Measurements from ENCODE around the gene WDR59. TPM values are rescaled to one million over a fixed set of nuclear protein-coding genes. Genes with fewer than 3 reads are reported as not detected.
"Not testable (repeated sequence)": the region's sequence is repeated elsewhere in the genome, so short reads cannot be mapped to it uniquely, and the experiment has no call there.

The WDR59 gene
- total RNA-seq, 2 donors from 2014 or later: 12.5 to 18.0 TPM

- Histone ChIP-seq H3K4me3 (no peak overlapping the region), H3K4me1 (no peaks in the 10 kb centered on the region), H3K9me3 (no peaks in the 10 kb centered on the region), H3K27ac (no peak overlapping the region), H3K36me3 (no peaks in the 10 kb centered on the region), H3K27me3 (no peaks in the 10 kb centered on the region)
- DNase-seq (ENCODE audit: low spot score): no peak
- TF ChIP-seq CTCF (IDR thresholded peaks at IDR 0.05): no peak
Observed at GRCh38 chr16:74844041-74844980, 140.6 kb downstream of the WDR59 start.

DNA sequence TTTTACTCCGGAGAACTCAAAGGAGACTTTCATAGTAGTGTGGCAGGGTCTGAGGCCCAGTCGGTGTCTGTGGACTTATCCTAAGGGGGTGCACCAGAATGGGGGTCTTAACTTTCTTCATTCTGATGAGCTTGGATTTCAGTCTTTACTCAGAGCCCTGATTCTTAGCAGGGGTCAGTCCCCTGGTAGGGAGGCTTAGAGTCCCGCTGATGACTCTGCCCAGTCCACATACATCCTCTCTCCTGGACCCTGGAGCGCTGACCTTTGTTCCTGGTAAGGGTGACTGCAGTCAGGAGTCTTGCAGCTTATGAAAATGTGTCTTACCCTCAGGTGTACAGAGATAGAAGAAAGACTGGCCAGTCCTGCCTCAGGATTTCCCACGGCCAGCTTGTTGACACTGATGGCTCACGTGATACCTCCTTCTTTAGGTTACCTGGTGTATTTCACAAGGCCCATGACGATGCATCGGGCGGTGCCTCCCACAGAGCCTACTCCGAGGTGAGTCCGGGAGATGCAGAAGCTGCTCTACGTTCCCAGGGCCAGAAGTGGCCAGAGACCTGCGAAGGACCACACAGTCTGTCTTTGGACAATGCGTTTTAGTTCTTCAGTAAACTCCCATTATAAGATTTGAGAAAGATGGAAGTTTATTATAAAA lies 141.4 kb downstream of the WDR59 start:
- H3K9me3 ChIP-seq; H3K27me3 ChIP-seq; H3K4me3 ChIP-seq; H3K27ac ChIP-seq; H3K36me3 ChIP-seq; H3K4me1 ChIP-seq; DNase-seq (ENCODE audit: low spot score): not testable (repeated sequence)

DNA sequence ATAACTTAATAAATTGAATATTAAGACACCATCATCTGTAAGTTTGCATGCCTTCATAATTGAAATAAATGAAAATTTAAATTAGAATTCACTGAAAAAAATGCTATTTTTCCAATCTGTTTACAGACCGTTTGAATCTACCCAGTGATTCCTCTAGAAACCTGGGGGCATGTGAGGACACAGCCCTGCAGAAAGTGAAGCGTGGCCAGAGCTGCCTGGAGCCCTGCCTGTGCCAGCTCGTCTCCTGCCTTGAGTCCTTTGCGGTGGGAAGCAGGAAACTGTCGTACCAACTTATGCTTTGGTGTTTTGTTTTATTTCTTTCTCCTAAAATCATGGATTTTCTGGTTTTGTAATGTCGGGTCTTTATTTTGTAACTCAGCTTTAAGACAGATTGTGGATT lies 142.5 kb downstream of the WDR59 start:
- Histone ChIP-seq H3K27ac (no peak overlapping the region), H3K9me3 (no peaks in the 10 kb centered on the region), H3K36me3 (no peaks in the 10 kb centered on the region), H3K4me3 (no peak overlapping the region), H3K4me1 (no peaks in the 10 kb centered on the region), H3K27me3 (no peaks in the 10 kb centered on the region)
- no peak for DNase-seq (ENCODE audit: low spot score)
- no peak for TF ChIP-seq CTCF (IDR thresholded peaks at IDR 0.05)

GRCh38 chr16:74841904-74842303 lies 143.0 kb downstream of the WDR59 start:
- DNase-seq (ENCODE audit: low spot score): no peak
- H3K27me3 ChIP-seq: no peaks in the 10 kb centered on the region

DNA sequence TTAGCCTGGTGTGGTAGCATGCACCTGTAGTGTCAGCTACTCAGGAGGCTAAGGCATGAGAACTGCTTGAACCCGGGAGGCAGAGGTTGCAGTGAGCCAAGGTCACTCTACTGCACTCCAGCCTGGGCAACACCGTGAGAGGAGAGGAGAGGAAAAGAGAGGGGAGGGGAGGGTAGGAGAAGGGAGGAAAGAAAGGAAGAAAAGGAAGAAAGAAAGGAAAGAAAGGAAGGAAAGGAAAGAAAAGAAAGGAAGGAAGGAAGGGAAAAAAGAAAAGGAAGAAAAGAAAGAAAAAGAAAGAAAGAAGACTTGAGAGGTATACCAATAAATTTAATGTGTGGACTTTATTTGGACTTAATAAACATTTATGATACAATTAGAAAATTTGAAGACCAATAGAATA lies 143.5 kb downstream of the WDR59 start:
- DNase-seq (ENCODE audit: low spot score): no peak
- H3K27ac ChIP-seq: no peak overlapping the region
- H3K4me3 ChIP-seq: no peak overlapping the region
- no peak for TF ChIP-seq CTCF (IDR thresholded peaks at IDR 0.05)
- no peaks in the 10 kb centered on the region for H3K27me3 ChIP-seq
- H3K9me3 ChIP-seq: no peaks in the 10 kb centered on the region
- no peaks in the 10 kb centered on the region for H3K36me3 ChIP-seq
- no peaks in the 10 kb centered on the region for H3K4me1 ChIP-seq

More at GRCh38 chr16:74841904-74842303, 143.0 kb downstream of the WDR59 start:
- Histone ChIP-seq H3K27ac (no peak overlapping the region), H3K9me3 (no peaks in the 10 kb centered on the region), H3K36me3 (no peaks in the 10 kb centered on the region), H3K4me3 (no peak overlapping the region), H3K4me1 (no peaks in the 10 kb centered on the region)
- TF ChIP-seq CTCF (IDR thresholded peaks at IDR 0.05): no peak

- TF ChIP-seq CTCF (IDR thresholded peaks at IDR 0.05): no peak
- H3K4me1 ChIP-seq: no peaks in the 10 kb centered on the region
- no peaks in the 10 kb centered on the region for H3K9me3 ChIP-seq
- no peak overlapping the region for H3K4me3 ChIP-seq
- no peaks in the 10 kb centered on the region for H3K27me3 ChIP-seq
- H3K27ac ChIP-seq: no peak overlapping the region
- DNase-seq (ENCODE audit: low spot score): no peak
- H3K36me3 ChIP-seq: no peaks in the 10 kb centered on the region
Observed at GRCh38 chr16:74837056-74837455, 147.9 kb downstream of the WDR59 start.

All from right atrium auricular region (tissue), 2 donors.